OCI-LY7 (cell line): Measurements from ENCODE around the gene C16orf96. TPM values are rescaled to one million over a fixed set of nuclear protein-coding genes. Genes with fewer than 3 reads are reported as not detected.

Experiments used
- BruUV-seq: library from RNA; stranded (reverse); fragments of 400-500 nt; replicated peaks from 2 replicates; lab custom pipeline; 2021; lab: Mats Ljungman, UMichigan
- CTCF ChIA-PET: fragments of 300-600 bp; sonication (Branson Sonifier 250); formaldehyde crosslinking; loops from one replicate; lab custom pipeline; 2022; ENCODE audit warnings: antibody characterized with exemption; ENCODE audit not compliant: unreplicated experiment; lab: Charles Lee
- POLR2A ChIA-PET: fragments of 300-600 bp; sonication (Branson Sonifier 250); formaldehyde crosslinking; loops from one replicate; lab custom pipeline; 2022; ENCODE audit warnings: antibody characterized with exemption; lab: Charles Lee
- DNase-seq: peaks from one replicate; pipeline ENCODE4 v3.0.0-alpha.2; 2015; ENCODE audit warnings: low spot score
- H2AFZ ChIP-seq: fragments of 200-600 bp; sonication (generic), shearing (Covaris generic); 2 replicates; pipeline ENCODE4 v1.6.1; 2014; ENCODE audit warnings: mild to moderate bottlenecking, antibody characterized with exemption, low read length, moderate library complexity
- H3K27ac ChIP-seq: fragments of 200-600 bp; sonication (generic); 2 replicates; pipeline ENCODE4 v1.5.1; 2014; ENCODE audit warnings: mixed run types, low read depth, mild to moderate bottlenecking, moderate library complexity, low read length, inconsistent platforms; ENCODE audit not compliant: poor library complexity, severe bottlenecking
- H3K36me3 ChIP-seq: fragments of 200-600 bp; sonication (generic); 2 replicates; pipeline ENCODE4 v1.6.1; 2014; ENCODE audit warnings: mild to moderate bottlenecking, antibody characterized with exemption, low read length, moderate library complexity, mixed read lengths; ENCODE audit not compliant: insufficient read depth
- H3K4me1 ChIP-seq: fragments of 200-600 bp; sonication (generic); 2 replicates; pipeline ENCODE4 v1.5.1; 2014; ENCODE audit warnings: mild to moderate bottlenecking, low read length; ENCODE audit not compliant: insufficient read depth, poor library complexity, severe bottlenecking
- H3K4me2 ChIP-seq: fragments of 200-600 bp; sonication (generic); 2 replicates; pipeline ENCODE4 v1.6.1; 2014; ENCODE audit warnings: mild to moderate bottlenecking, low read length
- H3K4me3 ChIP-seq: fragments of 200-600 bp; sonication (generic); 2 replicates; pipeline ENCODE4 v1.5.1; 2014; ENCODE audit warnings: mild to moderate bottlenecking, low read depth, low read length; ENCODE audit not compliant: poor library complexity, severe bottlenecking
- H3K79me2 ChIP-seq: fragments of 200-600 bp; sonication (generic); 2 replicates; pipeline ENCODE4 v1.6.1; 2016; ENCODE audit warnings: low read depth, mild to moderate bottlenecking, low read length, moderate library complexity, mixed read lengths; ENCODE audit not compliant: insufficient read depth
- H3K9me2 ChIP-seq: fragments of 200-600 bp; sonication (generic); 2 replicates; pipeline ENCODE4 v1.6.1; 2016; ENCODE audit warnings: mild to moderate bottlenecking, low read length, mixed read lengths; ENCODE audit not compliant: insufficient read depth
- H3K9me3 ChIP-seq: fragments of 200-600 bp; sonication (generic); 2 replicates; pipeline ENCODE4 v1.6.1; 2014; ENCODE audit warnings: mild to moderate bottlenecking, mixed run types, low read length, mixed read lengths
- H4K20me1 ChIP-seq: fragments of 200-600 bp; sonication (generic); 2 replicates; pipeline ENCODE4 v1.6.1; 2014; ENCODE audit warnings: mild to moderate bottlenecking, antibody characterized with exemption, low read length, moderate library complexity, mixed read lengths; ENCODE audit not compliant: insufficient read depth
- EZH2phosphoT487 ChIP-seq: fragments of 200-600 bp; sonication (generic); IDR thresholded peaks from 2 replicates; pipeline ENCODE4 v1.6.1; 2018; ENCODE audit warnings: low read depth, borderline replicate concordance, mild to moderate bottlenecking, mixed run types, antibody characterized with exemption, low read length, moderate library complexity, mixed read lengths
- intact Hi-C: fragments of 100-400 bp; cut with micrococcal nuclease; formaldehyde crosslinking; loops from one replicate; pipeline ENCODE4 v1.10.0; 2022; ENCODE audit not compliant: unreplicated experiment
- total RNA-seq, 2 experiments: library from RNA; depleted of rRNA in 1 of 2; stranded (reverse); fragments of >200 nt in 1 of 2; shearing (Covaris generic) in 1 of 2; gene quantifications; 2 replicates each; pipeline ENCODE4 v1.2.3, GENCODE V29; 2014 to 2022
- TF ChIP-seq, protein P1 (sequence below): fragments of 200-600 bp; sonication (generic); conservative IDR thresholded peaks from 2 replicates; pipeline ENCODE4 v1.5.1; 2014; ENCODE audit warnings: mild to moderate bottlenecking, antibody characterized with exemption, low read length, moderate library complexity, mixed read lengths

C16orf96 gene
- total RNA-seq, 2 experiments from 2014 or later: 0.13 to 0.27 TPM

GRCh38 chr16:4636196-4636595 lies 80.1 kb downstream of the C16orf96 start:
- ChIA-PET POLR2A (interaction anchor here (0.7 kb wide), 1 partner anchor 12 kb away, joined by 4 read pairs; the partner anchor contains the start of gene MGRN1), CTCF (interaction anchor here (0.6 to 0.9 kb wide), 2 partner anchors 12 to 340 kb away, joined by 3 read pairs; partner anchors contain the start of gene MGRN1)
- Histone ChIP-seq H3K27ac (no peak overlapping the region), H3K9me3 (no peaks in the 10 kb centered on the region), H3K4me2 (no peak overlapping the region), H3K79me2 (peaks cover 9% of the 10 kb centered on the region; the same call in 1 of the 2 replicates), H4K20me1 (no peaks in the 10 kb centered on the region; the same call in 1 of the 2 replicates), H3K4me3 (no peak overlapping the region), H3K36me3 (peaks cover 11% of the 10 kb centered on the region), H3K9me2 (no peaks in the 10 kb centered on the region), H2AFZ (no peak overlapping the region), H3K4me1 (no peaks in the 10 kb centered on the region)
- no peak for DNase-seq
- TF ChIP-seq, protein P1, sequence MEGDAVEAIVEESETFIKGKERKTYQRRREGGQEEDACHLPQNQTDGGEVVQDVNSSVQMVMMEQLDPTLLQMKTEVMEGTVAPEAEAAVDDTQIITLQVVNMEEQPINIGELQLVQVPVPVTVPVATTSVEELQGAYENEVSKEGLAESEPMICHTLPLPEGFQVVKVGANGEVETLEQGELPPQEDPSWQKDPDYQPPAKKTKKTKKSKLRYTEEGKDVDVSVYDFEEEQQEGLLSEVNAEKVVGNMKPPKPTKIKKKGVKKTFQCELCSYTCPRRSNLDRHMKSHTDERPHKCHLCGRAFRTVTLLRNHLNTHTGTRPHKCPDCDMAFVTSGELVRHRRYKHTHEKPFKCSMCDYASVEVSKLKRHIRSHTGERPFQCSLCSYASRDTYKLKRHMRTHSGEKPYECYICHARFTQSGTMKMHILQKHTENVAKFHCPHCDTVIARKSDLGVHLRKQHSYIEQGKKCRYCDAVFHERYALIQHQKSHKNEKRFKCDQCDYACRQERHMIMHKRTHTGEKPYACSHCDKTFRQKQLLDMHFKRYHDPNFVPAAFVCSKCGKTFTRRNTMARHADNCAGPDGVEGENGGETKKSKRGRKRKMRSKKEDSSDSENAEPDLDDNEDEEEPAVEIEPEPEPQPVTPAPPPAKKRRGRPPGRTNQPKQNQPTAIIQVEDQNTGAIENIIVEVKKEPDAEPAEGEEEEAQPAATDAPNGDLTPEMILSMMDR: no peak
- no peak for TF ChIP-seq EZH2phosphoT487
- no TSS peak for BruUV-seq
- intact Hi-C loops: no loop called here

- H2AFZ ChIP-seq: no peak overlapping the region
- no peak for TF ChIP-seq EZH2phosphoT487
- TF ChIP-seq, protein P1: no peak
- no peak overlapping the region for H3K27ac ChIP-seq
- H3K9me2 ChIP-seq: no peaks in the 10 kb centered on the region
- no peaks in the 10 kb centered on the region for H3K4me1 ChIP-seq
- DNase-seq: no peak
- intact Hi-C loops: no loop called here
- H3K36me3 ChIP-seq: peaks cover 5% of the 10 kb centered on the region; the same call in 1 of the 2 replicates
- no peak overlapping the region for H3K4me2 ChIP-seq
- H3K9me3 ChIP-seq: no peaks in the 10 kb centered on the region
- ChIA-PET POLR2A (no interaction called here), CTCF (no interaction called here)
- BruUV-seq: no TSS peak
- no peaks in the 10 kb centered on the region; the same call in 1 of the 2 replicates for H4K20me1 ChIP-seq
- H3K4me3 ChIP-seq: no peak overlapping the region
- H3K79me2 ChIP-seq: no peaks in the 10 kb centered on the region
Measured at GRCh38 chr16:4637501-4638166, 81.5 kb downstream of the C16orf96 start.
